ENCODE measurements around the gene RRAGD.

RRAGD gene

GRCh38 chr6:89339565-89339964 lies 72.5 kb downstream of the RRAGD start:
- DNase-seq: no peak

- DNase-seq: no peak
Measured at GRCh38 chr6:89335164-89335563, 76.9 kb downstream of the RRAGD start.

- no peak for DNase-seq
Measured at GRCh38 chr6:89330910-89331309, 81.2 kb downstream of the RRAGD start.

- no peak for DNase-seq
Measured at GRCh38 chr6:89328976-89329375, 83.1 kb downstream of the RRAGD start.

GRCh38 chr6:89324304-89324703 lies 87.8 kb downstream of the RRAGD start:
- DNase-seq: no peak

GRCh38 chr6:89323511-89323971 lies 88.5 kb downstream of the RRAGD start:
- no peak for DNase-seq

- DNase-seq: no peak
Measured at GRCh38 chr6:89321131-89321970, 90.7 kb downstream of the RRAGD start.

GRCh38 chr6:89320012-89320559 lies 92.0 kb downstream of the RRAGD start:
- DNase-seq: no peak

GRCh38 chr6:89317067-89317466 lies 95.0 kb downstream of the RRAGD start:
- no peak for DNase-seq

- DNase-seq: no peak
Measured at GRCh38 chr6:89315249-89315885, 96.7 kb downstream of the RRAGD start, which contains the start of gene GABRR2. Gene GABRR2, minus strand, starts transcription at chr6:89315299. Its CDS starts 134 bp downstream, at chr6:89315165.

- no peak for DNase-seq
Measured at GRCh38 chr6:89314692-89315091, 97.4 kb downstream of the RRAGD start.
